GM10248 (cell line): ENCODE measurements around the gene ZNF521.

ENCODE experiments used
- CTCF ChIA-PET: fragments of 300-600 bp; sonication (Branson Sonifier 250); formaldehyde crosslinking; extraction: SDS; loops from one replicate; lab custom pipeline; 2021; ENCODE audit warnings: antibody characterized with exemption; lab: Yijun Ruan, JAX
- POLR2A ChIA-PET: fragments of 350-650 bp; sonication (Branson Sonifier 250); formaldehyde crosslinking; extraction: SDS; loops from one replicate; lab custom pipeline; 2020; ENCODE audit warnings: antibody characterized with exemption; lab: Yijun Ruan, JAX
- DNase-seq: peaks from one replicate; pipeline ENCODE4 v3.0.0; 2012; ENCODE audit errors: extremely low spot score
- CTCF ChIP-seq: IDR thresholded peaks from 2 replicates; pipeline ENCODE4 v1.5.1; 2012; ENCODE audit warnings: mild to moderate bottlenecking, low read depth; ENCODE audit errors: extremely low read depth, missing control alignments, control extremely low read depth

The ZNF521 gene

GRCh38 chr18:25147877-25148488 is 204.0 kb downstream of the ZNF521 start:
- ChIA-PET POLR2A (no interaction called here), CTCF (interaction anchor here (1.4 to 1.5 kb wide), 2 partner anchors 16 to 41 kb away, joined by 3 read pairs; no protein-coding TSS in a partner anchor)
- no peak for TF ChIP-seq CTCF
- no peak for DNase-seq

GRCh38 chr18:25146512-25146910 is 205.5 kb downstream of the ZNF521 start:
- ChIA-PET POLR2A (no interaction called here), CTCF (interaction anchor here (0.9 kb wide), 1 partner anchor 12 kb away, joined by 3 read pairs; no protein-coding TSS in a partner anchor)
- no peak for TF ChIP-seq CTCF
- no peak for DNase-seq

GRCh38 chr18:25145731-25146511 is 206.0 kb downstream of the ZNF521 start:
- TF ChIP-seq CTCF: no peak
- CTCF ChIA-PET: interaction anchor here (0.9 kb wide), 1 partner anchor 11 kb away, joined by 3 read pairs; no protein-coding TSS in a partner anchor
- no peak for DNase-seq
- POLR2A ChIA-PET: no interaction called here

GRCh38 chr18:25144820-25145219 is 207.1 kb downstream of the ZNF521 start:
- no peak for DNase-seq
- POLR2A ChIA-PET: no interaction called here
- TF ChIP-seq CTCF: no peak
- CTCF ChIA-PET: no interaction called here

GRCh38 chr18:25141886-25142285 is 210.1 kb downstream of the ZNF521 start:
- DNase-seq: no peak
- ChIA-PET CTCF (interaction anchor here (1.1 kb wide), 1 partner anchor 24 kb away, joined by 3 read pairs; no protein-coding TSS in a partner anchor), POLR2A (no interaction called here)
- TF ChIP-seq CTCF: no peak

- ChIA-PET POLR2A (no interaction called here), CTCF (interaction anchor here (1.0 to 1.1 kb wide), 2 partner anchors 8 to 23 kb away, joined by 3 read pairs; no protein-coding TSS in a partner anchor)
- TF ChIP-seq CTCF: no peak
- DNase-seq: no peak
Measured at GRCh38 chr18:25141399-25141798, 210.6 kb downstream of the ZNF521 start.
